ENCODE results near the gene HAUS5.
"Not testable (repeated sequence)": the region's sequence is repeated elsewhere in the genome, so short reads cannot be mapped to it uniquely, and the experiment has no call there.

The HAUS5 gene

GRCh38 chr19:35590875-35591274, 21.7 kb upstream of the HAUS5 start:
- H3K4me3 ChIP-seq (replicated peaks; ENCODE audit: low read depth, low read length): no peak overlapping the region
- no peak for DNase-seq (ENCODE audit: extremely low read depth, low read depth)
- TF ChIP-seq CTCF (IDR thresholded peaks at IDR 0.05; ENCODE audit: low read depth, low read length, missing control alignments): no peak

GRCh38 chr19:35592226-35592625, 20.3 kb upstream of the HAUS5 start:
- DNase-seq (ENCODE audit: extremely low read depth, low read depth): no peak
- peak; percentile 41 for TF ChIP-seq CTCF (IDR thresholded peaks at IDR 0.05; ENCODE audit: low read depth, low read length, missing control alignments)
- no peak overlapping the region for H3K4me3 ChIP-seq (replicated peaks; ENCODE audit: low read depth, low read length)

GRCh38 chr19:35595026-35595425, 17.5 kb upstream of the HAUS5 start:
- DNase-seq (ENCODE audit: extremely low read depth, low read depth); H3K4me3 ChIP-seq (replicated peaks; ENCODE audit: low read depth, low read length): not testable (repeated sequence)

GRCh38 chr19:35595928-35596327, 16.6 kb upstream of the HAUS5 start:
- no peak overlapping the region for H3K4me3 ChIP-seq (replicated peaks; ENCODE audit: low read depth, low read length)
- no peak for DNase-seq (ENCODE audit: extremely low read depth, low read depth)
- no peak for TF ChIP-seq CTCF (IDR thresholded peaks at IDR 0.05; ENCODE audit: low read depth, low read length, missing control alignments)

GRCh38 chr19:35596366-35596999, 16.1 kb upstream of the HAUS5 start:
- no peak for DNase-seq (ENCODE audit: extremely low read depth, low read depth)
- no peak overlapping the region for H3K4me3 ChIP-seq (replicated peaks; ENCODE audit: low read depth, low read length)
- no peak for TF ChIP-seq CTCF (IDR thresholded peaks at IDR 0.05; ENCODE audit: low read depth, low read length, missing control alignments)

- no peak overlapping the region for H3K4me3 ChIP-seq (replicated peaks; ENCODE audit: low read depth, low read length)
- TF ChIP-seq CTCF (IDR thresholded peaks at IDR 0.05; ENCODE audit: low read depth, low read length, missing control alignments): no peak
- DNase-seq (ENCODE audit: extremely low read depth, low read depth): no peak
Measured at GRCh38 chr19:35601971-35602370, 10.6 kb upstream of the HAUS5 start.

- not testable (repeated sequence) for DNase-seq (ENCODE audit: extremely low read depth, low read depth); H3K4me3 ChIP-seq (replicated peaks; ENCODE audit: low read depth, low read length)
Measured at GRCh38 chr19:35604436-35604835, 8.1 kb upstream of the HAUS5 start.

GRCh38 chr19:35607170-35607569, 5.4 kb upstream of the HAUS5 start:
- DNase-seq (ENCODE audit: extremely low read depth, low read depth); H3K4me3 ChIP-seq (replicated peaks; ENCODE audit: low read depth, low read length): not testable (repeated sequence)

Measured in HFF-Myc (cell line).